ENCODE data around the gene TAF9. TPM values are rescaled to one million over a fixed set of nuclear protein-coding genes. Genes with fewer than 3 reads are reported as not detected.
"Not testable (repeated sequence)": the region's sequence is repeated elsewhere in the genome, so short reads cannot be mapped to it uniquely, and the experiment has no call there.

Gene TAF9
- total RNA-seq, 4 donors from 2014 or later, result 31.4 to 42.0 (median 39.2) TPM

- Histone ChIP-seq H3K9me3 (no peaks in the 10 kb centered on the region), H3K4me3 (no peak overlapping the region), H3K4me1 (peaks cover 18% of the 10 kb centered on the region), H3K27me3 (no peaks in the 10 kb centered on the region), H3K27ac (no peak overlapping the region), H3K36me3 (no peaks in the 10 kb centered on the region)
- TF ChIP-seq CTCF (IDR thresholded peaks at IDR 0.05) (peak; percentile 30 to 88), EP300 (IDR thresholded peaks at IDR 0.05) (no peak)
- DNase-seq (ENCODE audit: low spot score in 2 of 2), result peak; percentile 87 to 92
- WGBS, result 11% methylated on average over 18 of the region's 18 CpGs
Measured at GRCh38 chr5:69334793-69335268, 34.5 kb downstream of the TAF9 start.

- H3K4me3 ChIP-seq, H3K27me3 ChIP-seq, H3K9me3 ChIP-seq, H3K36me3 ChIP-seq, H3K27ac ChIP-seq: not testable (repeated sequence)
- peak in 1 of 2 donors; percentile 24 for DNase-seq (ENCODE audit: low spot score in 2 of 2)
- peaks cover 18% of the 10 kb centered on the region for H3K4me1 ChIP-seq
- WGBS, result 92% methylated on average over 21 of the region's 25 CpGs
Measured at GRCh38 chr5:69333668-69334315, 35.5 kb downstream of the TAF9 start.

- no peaks in the 10 kb centered on the region for H3K27me3 ChIP-seq
- no peaks in the 10 kb centered on the region for H3K36me3 ChIP-seq
- peak overlapping the region; percentile 68 for H3K27ac ChIP-seq
- no peak for TF ChIP-seq POLR2A (IDR thresholded peaks at IDR 0.05)
- no peak for TF ChIP-seq POLR2AphosphoS5 (IDR thresholded peaks at IDR 0.05)
- TF ChIP-seq CTCF (IDR thresholded peaks at IDR 0.05), result no peak
- TF ChIP-seq EP300 (IDR thresholded peaks at IDR 0.05), result no peak
- WGBS, result 53% methylated on average over 11 of the region's 11 CpGs
- no peak for DNase-seq (ENCODE audit: low spot score in 2 of 2)
- no peaks in the 10 kb centered on the region for H3K9me3 ChIP-seq
- peak overlapping the region; percentile 66 for H3K4me3 ChIP-seq
- peaks cover 18% of the 10 kb centered on the region for H3K4me1 ChIP-seq
Measured at GRCh38 chr5:69331528-69332445, 37.5 kb downstream of the TAF9 start.

- Histone ChIP-seq H3K4me1 (peaks cover 18% of the 10 kb centered on the region), H3K4me3 (no peak overlapping the region), H3K9me3 (no peaks in the 10 kb centered on the region), H3K27ac (no peak overlapping the region), H3K27me3 (no peaks in the 10 kb centered on the region), H3K36me3 (no peaks in the 10 kb centered on the region)
- DNase-seq (ENCODE audit: low spot score in 2 of 2), result no peak
- TF ChIP-seq POLR2A (IDR thresholded peaks at IDR 0.05) (no peak), EP300 (IDR thresholded peaks at IDR 0.05) (no peak), POLR2AphosphoS5 (IDR thresholded peaks at IDR 0.05) (no peak), CTCF (IDR thresholded peaks at IDR 0.05) (no peak)
- 93% methylated on average over 9 of the region's 9 CpGs for WGBS
Measured at GRCh38 chr5:69329905-69330489, 39.3 kb downstream of the TAF9 start.

- no peak for DNase-seq (ENCODE audit: low spot score in 2 of 2)
- H3K4me3 ChIP-seq, result no peak overlapping the region
- TF ChIP-seq CTCF (IDR thresholded peaks at IDR 0.05), result no peak
- no peak for TF ChIP-seq POLR2A (IDR thresholded peaks at IDR 0.05)
- no peak for TF ChIP-seq POLR2AphosphoS5 (IDR thresholded peaks at IDR 0.05)
- TF ChIP-seq EP300 (IDR thresholded peaks at IDR 0.05), result no peak
- H3K9me3 ChIP-seq, result no peaks in the 10 kb centered on the region
- peaks cover under 1% of the 10 kb centered on the region for H3K4me1 ChIP-seq
- no peaks in the 10 kb centered on the region for H3K27me3 ChIP-seq
- no peaks in the 10 kb centered on the region for H3K36me3 ChIP-seq
- H3K27ac ChIP-seq, result no peak overlapping the region
- WGBS, result 93% methylated on average over 1 of the region's 1 CpG
Measured at GRCh38 chr5:69326365-69326764, 43.0 kb downstream of the TAF9 start.
